Esophagus squamous epithelium (tissue), 5 donors: ENCODE results near the gene ZBTB46. TPM values are rescaled to one million over a fixed set of nuclear protein-coding genes. Genes with fewer than 3 reads are reported as not detected.
"Not testable (repeated sequence)": the region's sequence is repeated elsewhere in the genome, so short reads cannot be mapped to it uniquely, and the experiment has no call there.

Source experiments
- DNase-seq: peaks from one replicate; lab custom pipeline; 2025; lab: John Stamatoyannopoulos, UW
- H3K27ac ChIP-seq, 4 donors: fragments of 200-600 bp; sonication (generic); one replicate each; pipeline ENCODE4 v1.5.1; 2016 to 2019; ENCODE audit warnings: mild to moderate bottlenecking in 1 of 4
- H3K27me3 ChIP-seq, 4 donors: fragments of 200-600 bp; sonication (generic); 1 replicate in 3 of 4; 2 replicates in 1 of 4; pipeline versions ENCODE4 v1.5.1 to v1.6.0; 2017 to 2021; ENCODE audit warnings: antibody characterized with exemption in 1 of 4
- H3K36me3 ChIP-seq, 3 donors: fragments of 200-600 bp; sonication (generic); one replicate each; pipeline ENCODE4 v1.5.1; 2016 to 2019
- H3K4me1 ChIP-seq, 3 donors: fragments of 200-600 bp; sonication (generic); one replicate each; pipeline ENCODE4 v1.5.1; 2017 to 2019
- H3K4me3 ChIP-seq, 4 donors: fragments of 200-600 bp; sonication (generic); 1 replicate in 3 of 4; 2 replicates in 1 of 4; pipeline ENCODE4 v1.5.1; 2016 to 2019; ENCODE audit warnings: mild to moderate bottlenecking in 2 of 4, moderate library complexity in 1 of 4
- H3K9me3 ChIP-seq, 3 donors: fragments of 200-600 bp; sonication (generic); one replicate each; pipeline ENCODE4 v1.5.1; 2016 to 2019
- POLR2A ChIP-seq, 4 donors: fragments of 450-650 bp; IDR thresholded peaks; one replicate each; pipeline ENCODE4 v1.6.1; 2017; ENCODE audit warnings: antibody characterized with exemption in 4 of 4, mild to moderate bottlenecking in 4 of 4, moderate library complexity in 3 of 4
- WGBS, 2 donors: methylation state at CpG; one replicate each; pipeline ENCODE4 v1.1.5; 2018; 5-methylcytosine and 5-hydroxymethylcytosine counted together
- intact Hi-C: fragments of 100-400 bp; cut with DNase I; formaldehyde crosslinking; loops from one replicate; pipeline ENCODE4 v1.15.0; 2022
- total RNA-seq, 4 donors: library from RNA; depleted of rRNA; stranded (reverse); fragments of >200 nt; gene quantifications; one replicate each; pipeline ENCODE4 v1.1.0, GENCODE V29; 2016
- TF ChIP-seq, protein P1 (sequence below), 6 experiments: fragments of 450-650 bp in 4 of 6; fragments of 200-600 bp in 2 of 6; sonication (generic) in 2 of 6; IDR thresholded peaks; one replicate each; pipeline ENCODE4 v1.5.1; 2016 to 2019; ENCODE audit warnings: antibody characterized with exemption in 6 of 6, mild to moderate bottlenecking in 4 of 6, moderate library complexity in 4 of 6
- donor health status: DM: yes; HTN: yes; CAD: no.

Gene ZBTB46
- total RNA-seq, 4 donors from 2014 or later = 0.79 to 4.2 (median 2.0) TPM

- intact Hi-C loops = no loop called here
- H3K4me1 ChIP-seq = peaks cover 0 to 24% (median 0%) of the 10 kb centered on the region in 3 donors
- no peak for DNase-seq
- no peaks in the 10 kb centered on the region for H3K9me3 ChIP-seq
- H3K27ac ChIP-seq = no peak overlapping the region
- no peak overlapping the region for H3K4me3 ChIP-seq
- H3K27me3 ChIP-seq = peaks cover 0 to 27% (median 0%) of the 10 kb centered on the region in 4 donors
- WGBS, 2 donors = 50 to 52% methylated on average over 17 to 18 of the region's 19 CpGs
- TF ChIP-seq POLR2A (IDR thresholded peaks at IDR 0.05) = no peak
- TF ChIP-seq, protein P1, sequence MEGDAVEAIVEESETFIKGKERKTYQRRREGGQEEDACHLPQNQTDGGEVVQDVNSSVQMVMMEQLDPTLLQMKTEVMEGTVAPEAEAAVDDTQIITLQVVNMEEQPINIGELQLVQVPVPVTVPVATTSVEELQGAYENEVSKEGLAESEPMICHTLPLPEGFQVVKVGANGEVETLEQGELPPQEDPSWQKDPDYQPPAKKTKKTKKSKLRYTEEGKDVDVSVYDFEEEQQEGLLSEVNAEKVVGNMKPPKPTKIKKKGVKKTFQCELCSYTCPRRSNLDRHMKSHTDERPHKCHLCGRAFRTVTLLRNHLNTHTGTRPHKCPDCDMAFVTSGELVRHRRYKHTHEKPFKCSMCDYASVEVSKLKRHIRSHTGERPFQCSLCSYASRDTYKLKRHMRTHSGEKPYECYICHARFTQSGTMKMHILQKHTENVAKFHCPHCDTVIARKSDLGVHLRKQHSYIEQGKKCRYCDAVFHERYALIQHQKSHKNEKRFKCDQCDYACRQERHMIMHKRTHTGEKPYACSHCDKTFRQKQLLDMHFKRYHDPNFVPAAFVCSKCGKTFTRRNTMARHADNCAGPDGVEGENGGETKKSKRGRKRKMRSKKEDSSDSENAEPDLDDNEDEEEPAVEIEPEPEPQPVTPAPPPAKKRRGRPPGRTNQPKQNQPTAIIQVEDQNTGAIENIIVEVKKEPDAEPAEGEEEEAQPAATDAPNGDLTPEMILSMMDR (IDR thresholded peaks at IDR 0.05) = no peak
- H3K36me3 ChIP-seq = no peaks in the 10 kb centered on the region
These were observed 52.9 kb downstream of the ZBTB46 start for GRCh38 chr20:63778034-63778752.

DNA sequence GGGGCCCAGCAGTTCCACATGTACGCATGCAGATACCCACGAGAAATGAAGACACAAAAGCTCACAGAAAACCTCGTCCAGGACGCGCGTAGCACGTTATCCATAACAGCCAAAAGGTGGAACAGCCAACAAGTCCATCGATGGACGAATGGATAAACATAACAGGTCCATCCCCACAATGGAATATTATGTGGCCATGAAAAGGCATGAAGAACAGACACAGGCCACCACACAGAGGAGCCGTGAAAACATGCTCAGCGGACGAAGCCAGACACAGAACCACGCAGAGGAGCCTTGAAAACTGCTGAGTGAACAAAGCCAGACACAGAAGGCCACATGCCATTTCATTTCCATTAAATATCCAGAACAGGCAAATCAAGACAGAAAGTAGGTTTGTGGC, 53.5 kb downstream of the ZBTB46 start:
- 92 to 95% methylated on average over 12 to 13 of the region's 13 CpGs for WGBS, 2 donors
- no peak overlapping the region for H3K4me3 ChIP-seq
- H3K36me3 ChIP-seq = no peaks in the 10 kb centered on the region
- intact Hi-C loops = no loop called here
- peaks cover 0 to 27% (median 0%) of the 10 kb centered on the region in 4 donors for H3K27me3 ChIP-seq
- no peak for TF ChIP-seq POLR2A (IDR thresholded peaks at IDR 0.05)
- TF ChIP-seq, protein P1 (IDR thresholded peaks at IDR 0.05) = no peak
- H3K4me1 ChIP-seq = peaks cover 0 to 30% (median 3%) of the 10 kb centered on the region in 3 donors
- no peaks in the 10 kb centered on the region for H3K9me3 ChIP-seq
- no peak for DNase-seq
- no peak overlapping the region for H3K27ac ChIP-seq

DNA sequence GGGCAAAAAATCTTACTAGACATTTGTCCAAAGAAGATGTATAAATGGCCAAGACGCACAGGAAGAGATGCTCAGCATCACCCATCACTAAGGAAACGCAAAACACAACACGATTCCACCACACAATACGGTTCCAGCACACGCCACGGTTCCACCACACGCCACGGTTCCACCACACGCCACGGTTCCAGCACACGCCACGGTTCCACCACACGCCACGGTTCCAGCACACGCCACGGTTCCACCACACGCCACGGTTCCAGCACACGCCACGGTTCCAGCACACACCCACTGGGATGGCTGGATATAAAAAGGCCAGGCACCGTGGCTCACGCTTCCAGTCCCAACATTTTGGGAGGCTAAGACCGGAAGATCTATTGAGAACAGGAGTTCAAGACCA, 54.2 kb downstream of the ZBTB46 start:
- H3K36me3 ChIP-seq, H3K4me3 ChIP-seq, DNase-seq, H3K9me3 ChIP-seq, intact Hi-C loops, H3K27ac ChIP-seq: not testable (repeated sequence)
- Histone ChIP-seq H3K4me1 (peaks cover 0 to 35% (median 3%) of the 10 kb centered on the region in 3 donors), H3K27me3 (peaks cover 0 to 27% (median 0%) of the 10 kb centered on the region in 4 donors)
- 76 to 82% methylated on average over 11 to 19 of the region's 23 CpGs for WGBS, 2 donors

DNA sequence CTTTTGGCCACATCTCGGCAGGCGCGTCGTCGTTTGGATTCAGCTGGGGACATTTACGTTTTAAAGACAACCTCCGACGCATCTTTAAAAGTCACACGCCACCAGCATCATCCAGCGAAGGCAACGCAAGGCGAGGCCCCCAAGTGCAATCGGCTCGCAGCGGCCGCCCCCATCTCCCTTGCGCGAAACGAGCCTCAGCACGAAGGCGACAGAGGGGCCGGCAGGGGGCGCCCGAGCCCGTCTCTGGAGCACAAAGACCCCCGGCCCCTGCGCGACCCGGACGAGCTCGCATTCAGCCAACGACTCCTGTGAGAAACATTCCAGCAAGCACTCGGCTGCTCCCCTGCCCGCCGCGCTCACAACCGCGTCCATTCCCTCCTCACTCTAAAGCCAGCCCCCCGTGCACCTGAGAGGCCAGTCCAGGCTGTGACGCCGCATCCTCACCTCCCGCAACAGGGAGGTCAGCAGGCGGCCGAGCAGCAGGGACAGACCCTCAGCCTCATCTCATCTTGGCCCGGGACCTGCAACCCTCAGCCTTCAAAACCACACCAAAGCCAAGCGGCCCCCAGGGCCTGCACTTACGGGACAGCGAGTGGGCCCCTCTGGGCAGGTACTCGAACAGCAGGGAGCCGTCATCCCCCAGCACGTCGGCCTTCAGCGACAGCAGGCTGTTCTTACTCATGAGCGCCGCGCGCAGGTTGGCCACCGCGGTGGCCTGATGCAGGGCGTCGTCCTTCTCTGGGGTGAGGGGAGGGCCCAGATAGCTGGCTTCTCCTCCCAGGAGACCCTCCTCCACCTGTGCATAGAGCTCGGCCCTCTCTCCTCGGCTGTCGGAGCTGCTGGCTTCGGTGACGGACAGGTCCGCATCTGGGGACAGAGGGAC, 55.7 kb downstream of the ZBTB46 start:
- intact Hi-C loops = no loop called here
- DNase-seq = no peak
- Histone ChIP-seq H3K27ac (no peak overlapping the region), H3K4me3 (peak overlapping the region in 2 of 4 donors; percentile 8 to 13), H3K4me1 (peaks cover 0 to 35% (median 3%) of the 10 kb centered on the region in 3 donors), H3K36me3 (no peaks in the 10 kb centered on the region), H3K27me3 (peaks cover 0 to 27% (median 0%) of the 10 kb centered on the region in 4 donors), H3K9me3 (no peaks in the 10 kb centered on the region)
- 20 to 39% methylated on average over 1 to 54 of the region's 67 CpGs for WGBS, 2 donors
- TF ChIP-seq, protein P1 (IDR thresholded peaks at IDR 0.05) = peak; percentile 25 to 58 (median 45)
- TF ChIP-seq POLR2A (IDR thresholded peaks at IDR 0.05) = no peak

- Histone ChIP-seq H3K4me1 (peaks cover 0 to 35% (median 3%) of the 10 kb centered on the region in 3 donors), H3K36me3 (peaks cover 0 to 8% (median 3%) of the 10 kb centered on the region in 3 donors), H3K9me3 (no peaks in the 10 kb centered on the region), H3K4me3 (no peak overlapping the region), H3K27me3 (peaks cover 0 to 27% (median 0%) of the 10 kb centered on the region in 4 donors), H3K27ac (no peak overlapping the region)
- DNase-seq = no peak
- TF ChIP-seq, protein P1 (IDR thresholded peaks at IDR 0.05) = no peak
- TF ChIP-seq POLR2A (IDR thresholded peaks at IDR 0.05) = no peak
- WGBS, 2 donors = 56 to 57% methylated on average over 10 to 13 of the region's 15 CpGs
- intact Hi-C loops = no loop called here
These were observed 56.8 kb downstream of the ZBTB46 start for GRCh38 chr20:63774306-63774705.
